Astrocyte (in vitro differentiated cells and primary cell): ENCODE results near the gene SRL. TPM values are rescaled to one million over a fixed set of nuclear protein-coding genes. Genes with fewer than 3 reads are reported as not detected.
A peak's percentile ranks its signal among the peaks of the same experiment; 100 is the strongest.
"Not testable (repeated sequence)": the region's sequence is repeated elsewhere in the genome, so short reads cannot be mapped to it uniquely, and the experiment has no call there.

ENCODE experiments used
- DNase-seq: peaks from one replicate; pipeline ENCODE4 v3.0.0-alpha.2; 2010; ENCODE audit warnings: low read depth
- FAIRE-seq: peaks from 2 replicates; lab custom pipeline; 2011; peaks lifted over from hg19 to GRCh38; lab: Jason Lieb, UNC
- H2AFZ ChIP-seq: 2 replicates; pipeline ENCODE4 v1.6.0; 2012; ENCODE audit warnings: low read depth, low read length, inconsistent platforms
- H3K27ac ChIP-seq: 2 replicates; pipeline ENCODE4 v1.5.1; 2011; ENCODE audit warnings: low read depth, low read length, inconsistent platforms
- H3K27me3 ChIP-seq: 2 replicates; pipeline ENCODE4 v1.6.0; 2011; ENCODE audit warnings: low read length, inconsistent platforms; ENCODE audit not compliant: insufficient read depth
- H3K36me3 ChIP-seq: 2 replicates; pipeline ENCODE4 v1.5.1; 2011; ENCODE audit warnings: low read length, inconsistent platforms; ENCODE audit not compliant: insufficient read depth
- H3K4me1 ChIP-seq: 2 replicates; pipeline ENCODE4 v1.5.1; 2011; ENCODE audit warnings: low read length, inconsistent platforms; ENCODE audit not compliant: insufficient read depth
- H3K4me2 ChIP-seq: 2 replicates; pipeline ENCODE4 v1.6.0; 2012; ENCODE audit warnings: low read length, inconsistent platforms
- H3K4me3 ChIP-seq: 2 replicates; pipeline ENCODE4 v1.5.1; 2011; ENCODE audit warnings: low read depth, mild to moderate bottlenecking, low read length, inconsistent platforms; ENCODE audit not compliant: insufficient read depth
- H3K79me2 ChIP-seq: 2 replicates; pipeline ENCODE4 v1.6.0; 2012; ENCODE audit warnings: mild to moderate bottlenecking, low read length, inconsistent platforms; ENCODE audit not compliant: insufficient read depth
- H3K9ac ChIP-seq: 2 replicates; pipeline ENCODE4 v1.6.0; 2012; ENCODE audit warnings: mild to moderate bottlenecking, low read length, inconsistent platforms
- H3K9me3 ChIP-seq: 2 replicates; pipeline ENCODE4 v1.5.1; 2012; ENCODE audit warnings: low read depth, mild to moderate bottlenecking, low read length, inconsistent platforms; ENCODE audit not compliant: insufficient read depth
- H4K20me1 ChIP-seq: 2 replicates; pipeline ENCODE4 v1.6.0; 2012; ENCODE audit warnings: low read length, inconsistent platforms; ENCODE audit not compliant: insufficient read depth
- H3K27ac Mint-ChIP-seq: one replicate; pipeline ENCODE4 v1.8.0; 2021; ENCODE audit warnings: mild to moderate bottlenecking, mixed read lengths; ENCODE audit not compliant: unreplicated experiment
- H3K27me3 Mint-ChIP-seq: one replicate; pipeline ENCODE4 v1.8.0; 2021; ENCODE audit warnings: low read depth, mixed read lengths; ENCODE audit not compliant: unreplicated experiment
- H3K36me3 Mint-ChIP-seq: one replicate; pipeline ENCODE4 v1.8.0; 2021; ENCODE audit warnings: low read depth, mixed read lengths; ENCODE audit not compliant: unreplicated experiment
- H3K4me1 Mint-ChIP-seq: one replicate; pipeline ENCODE4 v1.8.0; 2021; ENCODE audit warnings: low read depth, mixed read lengths; ENCODE audit not compliant: unreplicated experiment
- H3K4me3 Mint-ChIP-seq: one replicate; pipeline ENCODE4 v1.8.0; 2021; ENCODE audit warnings: mild to moderate bottlenecking, moderate library complexity, mixed read lengths; ENCODE audit not compliant: unreplicated experiment
- H3K9me3 Mint-ChIP-seq: one replicate; pipeline ENCODE4 v1.8.0; 2021; ENCODE audit warnings: mild to moderate bottlenecking, mixed read lengths; ENCODE audit not compliant: unreplicated experiment
- CTCF ChIP-seq: IDR thresholded peaks from 2 replicates; pipeline ENCODE4 v1.5.1; 2011; ENCODE audit warnings: low read depth, mild to moderate bottlenecking, inconsistent platforms, low read length, moderate library complexity; ENCODE audit not compliant: insufficient read depth
- EZH2 ChIP-seq: IDR thresholded peaks from 2 replicates; pipeline ENCODE4 v1.6.1; 2012; ENCODE audit warnings: mild to moderate bottlenecking, low read length, inconsistent platforms; ENCODE audit not compliant: insufficient read depth
- total RNA-seq: library from RNA; stranded (reverse); gene quantifications from 2 replicates; pipeline ENCODE4 v1.2.1, GENCODE V29; 2021

SRL gene
- total RNA-seq, 1 donor from 2014 or later, result not detected

- H3K36me3 Mint-ChIP-seq, result peaks cover 6% of the 10 kb centered on the region
- Histone ChIP-seq H3K27me3 (no peaks in the 10 kb centered on the region), H3K9ac (no peak overlapping the region), H3K9me3 (no peaks in the 10 kb centered on the region), H4K20me1 (no peaks in the 10 kb centered on the region), H3K79me2 (no peaks in the 10 kb centered on the region), H2AFZ (no peak overlapping the region), H3K4me3 (no peak overlapping the region), H3K27ac (no peak overlapping the region), H3K4me2 (no peak overlapping the region), H3K4me1 (no peaks in the 10 kb centered on the region), H3K36me3 (no peaks in the 10 kb centered on the region)
- no peak for TF ChIP-seq EZH2
- no peak for TF ChIP-seq CTCF
- no peaks in the 10 kb centered on the region for H3K9me3 Mint-ChIP-seq
- H3K27ac Mint-ChIP-seq, result no peak overlapping the region
- H3K27me3 Mint-ChIP-seq, result no peaks in the 10 kb centered on the region
- DNase-seq (no peak), FAIRE-seq (no peak)
- no peak overlapping the region for H3K4me3 Mint-ChIP-seq
- no peaks in the 10 kb centered on the region for H3K4me1 Mint-ChIP-seq
Observed at GRCh38 chr16:4257646-4258556, 16.0 kb upstream of the SRL start.

GRCh38 chr16:4253394-4254150, 11.7 kb upstream of the SRL start:
- Mint-ChIP-seq H3K4me1 (no peaks in the 10 kb centered on the region), H3K27ac (peak overlapping the region; percentile 87), H3K4me3 (peak overlapping the region; percentile 93), H3K36me3 (no peaks in the 10 kb centered on the region), H3K9me3 (no peaks in the 10 kb centered on the region), H3K27me3 (no peaks in the 10 kb centered on the region)
- Histone ChIP-seq H3K9me3 (no peaks in the 10 kb centered on the region), H3K9ac (peak overlapping the region; percentile 77), H3K27me3 (no peaks in the 10 kb centered on the region), H3K4me1 (no peaks in the 10 kb centered on the region), H3K4me2 (peak overlapping the region; percentile 82), H3K36me3 (no peaks in the 10 kb centered on the region), H3K79me2 (no peaks in the 10 kb centered on the region), H2AFZ (peak overlapping the region; percentile 63), H3K27ac (peak overlapping the region; percentile 68), H4K20me1 (no peaks in the 10 kb centered on the region), H3K4me3 (peak overlapping the region; percentile 59)
- DNase-seq (peak; percentile 97), FAIRE-seq (peak; percentile 17)
- TF ChIP-seq CTCF (no peak), EZH2 (no peak)

GRCh38 chr16:4253012-4253393, 11.1 kb upstream of the SRL start:
- H3K36me3 ChIP-seq, H3K27me3 Mint-ChIP-seq, H3K4me1 ChIP-seq, H3K79me2 ChIP-seq, H3K9me3 Mint-ChIP-seq, H3K27me3 ChIP-seq, H4K20me1 ChIP-seq, H3K4me1 Mint-ChIP-seq, H3K9me3 ChIP-seq, H3K36me3 Mint-ChIP-seq, FAIRE-seq, H3K27ac Mint-ChIP-seq, DNase-seq: not testable (repeated sequence)
- peak overlapping the region; percentile 93 for H3K4me3 Mint-ChIP-seq
- H3K9ac ChIP-seq, result peak overlapping the region; percentile 77
- peak overlapping the region; percentile 82 for H3K4me2 ChIP-seq
- peak overlapping the region; percentile 68 for H3K27ac ChIP-seq
- H3K4me3 ChIP-seq, result peak overlapping the region; percentile 59
- H2AFZ ChIP-seq, result peak overlapping the region; percentile 63
